ENCODE results near the gene LAMB1.

The LAMB1 gene

DNA sequence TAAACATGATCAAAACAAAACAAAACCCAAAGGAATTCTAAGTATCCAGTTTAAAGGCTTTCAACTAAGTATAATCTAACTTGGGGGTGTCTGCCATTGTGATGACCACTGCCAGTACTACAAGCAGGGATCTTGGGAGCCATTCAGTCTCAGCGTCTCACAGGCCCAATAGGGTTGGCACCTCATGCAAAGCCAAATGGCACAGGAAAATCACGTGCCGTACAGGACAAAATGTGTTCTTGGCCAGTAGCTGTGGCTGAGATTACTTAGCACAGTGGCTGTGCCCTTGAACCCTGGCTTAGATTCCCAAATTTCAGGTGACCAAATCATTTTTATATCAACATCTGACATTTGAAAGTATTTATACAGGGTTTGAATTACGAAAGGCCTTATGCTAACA is 62.0 kb downstream of the LAMB1 start:
- no peaks in the 10 kb centered on the region for H3K9me3 Mint-ChIP-seq
- H3K27me3 Mint-ChIP-seq, result no peaks in the 10 kb centered on the region
- H3K27ac Mint-ChIP-seq (ENCODE audit: low read depth), result no peak overlapping the region
- ATAC-seq (replicated peaks; ENCODE audit: extremely low read depth, poor library complexity, severe bottlenecking) (no peak), DNase-seq (ENCODE audit: low spot score in 2 of 2) (no peak)
- H3K36me3 Mint-ChIP-seq (ENCODE audit: insufficient read depth), result peaks cover 3% of the 10 kb centered on the region
- no peak overlapping the region for H3K4me3 Mint-ChIP-seq
- H3K4me1 Mint-ChIP-seq, result no peaks in the 10 kb centered on the region

DNA sequence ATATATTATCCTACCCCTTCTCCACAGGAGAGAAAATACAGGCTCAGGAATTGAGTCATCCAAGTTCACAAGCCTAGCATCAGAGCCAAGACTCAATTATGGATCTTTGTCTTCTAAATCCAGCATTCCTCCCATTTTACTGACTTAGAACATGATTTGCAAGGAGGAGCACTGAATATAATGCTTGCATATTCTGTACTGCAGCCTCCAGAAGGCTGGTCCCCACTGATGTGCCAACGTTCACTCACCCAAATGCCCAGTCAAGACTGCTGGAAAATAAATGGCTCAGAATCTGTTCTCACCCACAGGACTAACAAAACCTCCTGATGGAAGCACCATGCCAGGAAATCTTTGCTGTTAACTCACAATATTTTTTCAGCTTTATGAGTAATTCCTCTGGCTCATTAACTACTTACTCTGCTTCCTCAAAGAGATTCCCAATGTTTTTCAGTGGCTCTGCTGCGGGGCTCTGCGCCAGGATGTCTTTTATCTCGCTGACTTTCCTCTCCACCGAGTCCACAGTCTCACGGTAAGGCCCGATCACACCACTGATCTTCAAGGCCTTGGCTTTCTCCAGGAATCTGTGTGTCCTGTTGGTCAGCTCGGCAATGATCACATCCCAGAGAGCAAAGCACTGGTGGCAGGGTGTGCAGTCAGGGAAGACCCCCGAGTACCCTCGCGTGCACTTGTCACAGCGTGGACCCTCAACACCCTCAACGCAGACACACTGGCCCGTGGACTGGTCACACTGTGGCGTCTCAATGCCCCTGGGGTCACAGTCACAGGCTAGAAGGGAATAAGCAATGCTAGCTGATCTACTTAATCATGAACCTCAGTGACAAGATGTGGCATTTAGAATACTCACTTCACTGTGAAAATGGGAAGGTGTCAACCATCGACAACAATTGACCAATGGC is 63.1 kb downstream of the LAMB1 start:
- Mint-ChIP-seq H3K36me3 (ENCODE audit: insufficient read depth) (peaks cover 3% of the 10 kb centered on the region), H3K4me1 (no peaks in the 10 kb centered on the region), H3K27me3 (no peaks in the 10 kb centered on the region), H3K27ac (ENCODE audit: low read depth) (no peak overlapping the region), H3K9me3 (no peaks in the 10 kb centered on the region), H3K4me3 (no peak overlapping the region)
- ATAC-seq (replicated peaks; ENCODE audit: extremely low read depth, poor library complexity, severe bottlenecking) (no peak), DNase-seq (ENCODE audit: low spot score in 2 of 2) (no peak)

DNA sequence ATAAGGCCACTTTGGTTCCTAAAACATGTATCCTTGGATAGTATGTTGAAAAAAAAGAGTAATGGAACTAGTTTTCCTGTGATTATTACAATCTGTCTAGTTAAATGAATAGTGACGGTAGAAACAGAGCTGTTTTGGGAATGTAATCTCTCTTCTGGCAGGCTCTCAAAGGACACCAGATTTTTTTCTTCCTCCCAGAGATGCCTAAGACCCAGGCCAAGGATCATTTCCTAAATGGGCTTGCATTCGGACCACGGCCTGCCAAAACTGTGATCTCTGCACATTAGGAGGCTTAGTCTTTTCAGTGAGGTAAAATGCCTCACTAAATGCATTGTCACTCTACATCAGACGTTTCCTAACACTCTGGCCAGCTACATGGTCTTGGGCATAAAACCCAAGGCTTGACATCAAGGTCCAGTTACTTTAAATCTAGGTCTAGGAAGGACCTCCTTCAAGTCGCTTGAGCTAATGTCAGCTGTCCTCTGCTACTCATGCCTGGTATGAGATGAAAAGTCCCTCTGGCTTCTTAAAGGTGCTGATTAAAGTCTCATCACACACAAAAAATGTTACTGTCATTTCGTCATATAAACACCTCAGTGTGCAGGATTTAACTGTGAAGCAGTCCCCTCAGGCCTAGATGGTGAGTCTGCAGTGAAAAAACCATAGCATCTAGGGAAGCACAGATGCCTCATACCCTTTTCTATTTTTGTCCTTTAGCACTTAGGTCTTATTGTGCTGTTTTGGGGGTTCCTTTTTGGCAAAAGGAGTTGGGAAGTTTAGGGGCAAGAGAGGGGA is 64.3 kb downstream of the LAMB1 start:
- Mint-ChIP-seq H3K9me3 (no peaks in the 10 kb centered on the region), H3K27ac (ENCODE audit: low read depth) (no peak overlapping the region), H3K27me3 (no peaks in the 10 kb centered on the region), H3K36me3 (ENCODE audit: insufficient read depth) (peaks cover 3% of the 10 kb centered on the region), H3K4me3 (no peak overlapping the region), H3K4me1 (no peaks in the 10 kb centered on the region)
- DNase-seq (ENCODE audit: low spot score in 2 of 2) (no peak), ATAC-seq (replicated peaks; ENCODE audit: extremely low read depth, poor library complexity, severe bottlenecking) (no peak)

DNA sequence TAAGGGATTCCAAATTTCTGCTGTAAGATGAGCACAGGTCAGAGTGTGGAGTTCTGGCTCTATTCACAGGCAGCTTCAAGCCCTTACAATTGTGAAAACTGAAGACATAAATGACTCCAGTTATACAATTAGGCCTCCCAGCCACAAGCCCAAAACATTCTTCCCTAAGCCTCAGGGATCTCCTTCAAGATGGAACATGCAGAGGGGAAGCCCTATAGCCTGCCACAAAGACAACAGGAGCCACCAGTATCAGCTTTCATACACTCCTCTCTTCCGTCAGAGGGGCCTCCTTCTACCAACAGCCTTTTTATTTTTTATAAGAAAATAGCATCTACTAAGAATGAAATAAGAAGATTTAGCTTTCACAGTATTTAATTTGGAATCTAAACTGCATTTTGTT is 65.4 kb downstream of the LAMB1 start:
- Mint-ChIP-seq H3K9me3 (no peaks in the 10 kb centered on the region), H3K4me3 (no peak overlapping the region), H3K27ac (ENCODE audit: low read depth) (no peak overlapping the region), H3K36me3 (ENCODE audit: insufficient read depth) (peaks cover 7% of the 10 kb centered on the region), H3K27me3 (no peaks in the 10 kb centered on the region), H3K4me1 (no peaks in the 10 kb centered on the region)
- ATAC-seq (replicated peaks; ENCODE audit: extremely low read depth, poor library complexity, severe bottlenecking) (no peak), DNase-seq (ENCODE audit: low spot score in 2 of 2) (no peak)

DNA sequence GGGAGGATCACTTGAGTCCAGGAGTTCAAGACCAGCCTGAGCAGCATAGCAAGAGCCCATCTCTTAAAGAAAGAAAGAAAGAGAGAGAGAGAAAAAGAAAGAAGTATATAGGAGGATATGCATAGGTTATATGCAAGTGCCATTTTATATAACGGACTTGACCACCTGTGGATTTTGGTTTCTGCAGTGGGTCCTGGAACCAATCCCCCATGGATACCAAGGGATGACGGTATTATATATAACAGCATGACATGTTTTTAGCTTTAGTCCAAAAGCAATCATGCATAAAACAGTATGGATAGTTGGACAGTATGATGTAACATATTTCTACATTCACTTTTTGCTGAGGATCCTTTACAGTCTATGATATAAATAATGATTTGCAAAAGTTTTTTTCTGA is 66.6 kb downstream of the LAMB1 start:
- no peaks in the 10 kb centered on the region for H3K9me3 Mint-ChIP-seq
- peak overlapping the region; percentile 63 for H3K27ac Mint-ChIP-seq (ENCODE audit: low read depth)
- H3K4me1 Mint-ChIP-seq, result no peaks in the 10 kb centered on the region
- peaks cover 7% of the 10 kb centered on the region for H3K36me3 Mint-ChIP-seq (ENCODE audit: insufficient read depth)
- H3K27me3 Mint-ChIP-seq, result no peaks in the 10 kb centered on the region
- ATAC-seq (replicated peaks; ENCODE audit: extremely low read depth, poor library complexity, severe bottlenecking), result no peak
- DNase-seq (ENCODE audit: low spot score in 2 of 2), result no peak
- no peak overlapping the region for H3K4me3 Mint-ChIP-seq

DNA sequence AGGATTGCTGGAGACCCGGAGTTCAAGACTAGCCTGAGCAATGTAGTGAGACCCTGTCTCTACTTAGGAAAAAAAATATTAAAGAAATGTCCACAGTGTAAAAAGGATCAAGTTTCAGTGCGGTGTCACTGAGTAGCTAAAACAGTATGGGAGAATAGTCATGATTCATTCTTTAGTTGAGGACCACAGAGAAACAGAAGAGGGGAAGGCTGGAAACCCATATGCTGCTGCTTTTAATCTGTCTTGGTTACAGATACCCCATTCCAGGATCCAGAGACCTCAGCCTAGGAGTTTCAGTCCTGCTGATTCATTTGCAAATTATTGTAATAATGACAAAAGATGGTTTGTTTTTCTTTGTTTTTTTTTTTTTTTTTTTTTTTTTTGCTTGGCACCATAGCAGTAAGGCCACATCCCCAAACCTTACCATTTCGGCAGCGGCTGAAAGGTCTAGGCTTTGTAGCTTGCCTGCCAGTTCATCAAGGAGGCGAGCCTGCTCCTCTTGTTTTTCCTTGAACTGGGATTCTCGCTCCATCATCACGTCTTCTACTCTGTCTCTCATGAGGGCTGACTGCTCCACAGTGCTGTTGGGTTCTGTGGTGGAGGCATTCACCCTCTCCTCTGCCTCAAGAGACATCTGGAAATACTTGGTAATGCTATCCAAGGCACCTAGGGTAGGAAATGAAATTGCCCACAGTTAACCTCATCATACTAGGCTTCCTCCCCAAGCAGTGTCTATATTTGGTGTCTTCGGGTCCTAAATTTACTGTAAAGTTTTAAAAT is 67.8 kb downstream of the LAMB1 start:
- no peaks in the 10 kb centered on the region for H3K9me3 Mint-ChIP-seq
- peaks cover 7% of the 10 kb centered on the region for H3K36me3 Mint-ChIP-seq (ENCODE audit: insufficient read depth)
- H3K27me3 Mint-ChIP-seq, result no peaks in the 10 kb centered on the region
- H3K27ac Mint-ChIP-seq (ENCODE audit: low read depth), result no peak overlapping the region
- no peak for ATAC-seq (replicated peaks; ENCODE audit: extremely low read depth, poor library complexity, severe bottlenecking)
- no peak for DNase-seq (ENCODE audit: low spot score in 2 of 2)
- H3K4me1 Mint-ChIP-seq, result no peaks in the 10 kb centered on the region
- no peak overlapping the region for H3K4me3 Mint-ChIP-seq

DNA sequence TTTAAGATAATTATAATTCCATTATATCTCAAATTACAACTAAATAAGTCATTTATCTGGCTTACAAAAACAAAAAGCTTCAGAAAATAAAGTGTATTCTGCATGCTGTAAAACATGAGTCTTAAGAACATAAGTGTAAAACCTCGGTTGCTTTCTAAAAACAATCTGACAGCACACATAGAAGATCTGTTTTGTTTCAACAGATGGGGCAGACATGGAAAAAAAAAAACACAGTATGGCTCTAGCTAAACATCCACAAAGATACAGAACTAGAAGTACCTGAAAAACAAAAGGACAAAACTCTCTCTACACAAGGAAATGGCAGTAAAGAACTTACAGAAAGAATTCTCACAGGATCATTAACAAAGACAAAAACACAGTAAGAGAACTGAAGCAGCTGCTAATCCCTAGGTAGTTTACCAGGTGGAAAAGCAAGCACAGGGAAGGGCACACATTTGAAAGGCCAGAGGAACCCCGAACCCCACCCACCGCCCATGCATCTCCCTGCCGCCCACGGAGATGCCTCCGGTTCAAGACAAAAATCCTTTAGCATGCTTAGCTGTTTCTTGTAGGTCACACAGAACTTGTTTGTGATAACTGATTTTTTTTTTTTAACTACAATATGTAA is 69.5 kb downstream of the LAMB1 start:
- Mint-ChIP-seq H3K4me1 (no peaks in the 10 kb centered on the region), H3K9me3 (no peaks in the 10 kb centered on the region), H3K27ac (ENCODE audit: low read depth) (peak overlapping the region; percentile 56), H3K4me3 (no peak overlapping the region), H3K36me3 (ENCODE audit: insufficient read depth) (peaks cover 10% of the 10 kb centered on the region), H3K27me3 (no peaks in the 10 kb centered on the region)
- ATAC-seq (replicated peaks; ENCODE audit: extremely low read depth, poor library complexity, severe bottlenecking), result no peak
- no peak for DNase-seq (ENCODE audit: low spot score in 2 of 2)

DNA sequence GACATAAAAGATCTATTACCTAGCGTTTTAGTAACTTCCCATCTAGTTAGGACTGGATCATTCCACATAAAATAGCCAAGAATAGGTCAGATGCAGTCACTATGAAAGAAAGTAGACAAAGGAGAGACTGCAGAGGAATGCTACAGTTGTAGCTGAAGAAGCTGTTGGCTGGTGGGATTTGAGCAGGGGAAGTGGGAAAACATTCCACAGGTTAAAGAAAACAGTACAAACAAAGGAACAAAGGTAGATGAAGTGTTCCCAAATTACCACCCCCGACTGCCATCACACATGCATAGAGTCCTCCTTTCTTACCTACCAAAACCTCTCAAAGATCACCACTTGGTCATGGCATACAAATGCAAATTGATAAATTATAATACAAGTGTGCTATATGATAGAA is 70.2 kb downstream of the LAMB1 start:
- H3K27me3 Mint-ChIP-seq, result no peaks in the 10 kb centered on the region
- no peaks in the 10 kb centered on the region for H3K4me1 Mint-ChIP-seq
- H3K4me3 Mint-ChIP-seq, result no peak overlapping the region
- ATAC-seq (replicated peaks; ENCODE audit: extremely low read depth, poor library complexity, severe bottlenecking) (no peak), DNase-seq (ENCODE audit: low spot score in 2 of 2) (no peak)
- peaks cover 10% of the 10 kb centered on the region for H3K36me3 Mint-ChIP-seq (ENCODE audit: insufficient read depth)
- no peaks in the 10 kb centered on the region for H3K9me3 Mint-ChIP-seq
- H3K27ac Mint-ChIP-seq (ENCODE audit: low read depth), result no peak overlapping the region

DNA sequence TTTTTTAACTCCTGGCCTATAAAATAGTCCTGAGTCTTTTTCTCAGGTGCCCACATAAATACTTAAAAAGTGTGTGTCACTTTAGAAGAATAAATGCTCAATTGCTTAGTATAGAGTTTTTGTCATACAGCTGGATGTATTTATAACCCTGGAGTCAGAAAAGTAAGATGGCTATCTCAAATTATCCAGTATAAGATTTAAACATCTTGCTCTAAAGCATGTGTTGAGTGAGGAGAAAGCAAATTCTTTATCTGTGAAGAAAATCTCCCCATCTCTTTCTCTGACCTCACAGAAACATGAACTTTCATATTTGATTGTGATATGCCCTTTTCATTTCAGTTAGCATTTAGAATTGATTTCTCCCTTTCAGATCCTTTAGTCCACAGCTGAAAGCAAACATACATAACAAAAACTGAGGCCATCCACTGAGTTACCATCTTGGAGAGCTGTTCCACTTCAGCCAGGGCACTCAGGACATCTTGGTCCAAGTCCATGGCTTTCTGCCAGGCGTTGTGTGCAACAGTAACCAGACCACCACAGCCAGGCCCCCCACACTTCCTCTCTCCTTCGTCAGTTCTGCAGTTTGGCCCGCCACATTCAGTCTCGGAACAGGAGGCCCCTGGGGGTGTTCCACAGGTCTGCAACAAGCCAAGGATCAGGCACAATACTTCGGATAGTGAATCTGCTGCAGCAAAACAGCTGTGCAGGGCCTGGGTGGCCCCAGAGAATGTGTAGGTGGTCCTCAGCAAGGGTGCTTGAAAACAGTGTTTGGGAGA is 71.0 kb downstream of the LAMB1 start:
- H3K27me3 Mint-ChIP-seq, result no peaks in the 10 kb centered on the region
- H3K4me1 Mint-ChIP-seq, result no peaks in the 10 kb centered on the region
- H3K27ac Mint-ChIP-seq (ENCODE audit: low read depth), result no peak overlapping the region
- ATAC-seq (replicated peaks; ENCODE audit: extremely low read depth, poor library complexity, severe bottlenecking) (no peak), DNase-seq (ENCODE audit: low spot score in 2 of 2) (no peak)
- no peak overlapping the region for H3K4me3 Mint-ChIP-seq
- peaks cover 10% of the 10 kb centered on the region for H3K36me3 Mint-ChIP-seq (ENCODE audit: insufficient read depth)
- H3K9me3 Mint-ChIP-seq, result no peaks in the 10 kb centered on the region

DNA sequence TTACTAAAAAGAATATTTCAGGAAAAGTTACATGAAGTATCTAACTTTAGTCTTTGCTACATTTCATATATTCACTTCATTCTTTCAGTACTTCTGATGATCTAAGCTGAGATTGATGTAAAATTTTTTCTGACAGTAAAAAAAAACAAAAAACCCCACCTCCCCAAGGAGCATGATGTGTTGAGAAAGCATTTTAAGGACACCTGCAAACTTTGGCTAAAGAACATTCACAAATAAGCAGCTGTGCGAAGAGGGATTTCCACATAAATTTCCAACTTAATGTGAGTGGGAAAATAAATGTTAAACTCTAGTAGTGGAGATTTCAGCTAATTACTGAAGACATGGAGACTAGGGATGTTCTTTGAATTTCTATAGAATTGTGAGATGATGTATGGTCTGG is 76.5 kb downstream of the LAMB1 start:
- Mint-ChIP-seq H3K36me3 (ENCODE audit: insufficient read depth) (peaks cover 23% of the 10 kb centered on the region), H3K9me3 (no peaks in the 10 kb centered on the region), H3K4me1 (peaks cover 24% of the 10 kb centered on the region), H3K27ac (ENCODE audit: low read depth) (no peak overlapping the region), H3K4me3 (no peak overlapping the region), H3K27me3 (no peaks in the 10 kb centered on the region)
- ATAC-seq (replicated peaks; ENCODE audit: extremely low read depth, poor library complexity, severe bottlenecking) (no peak), DNase-seq (ENCODE audit: low spot score in 2 of 2) (no peak)

DNA sequence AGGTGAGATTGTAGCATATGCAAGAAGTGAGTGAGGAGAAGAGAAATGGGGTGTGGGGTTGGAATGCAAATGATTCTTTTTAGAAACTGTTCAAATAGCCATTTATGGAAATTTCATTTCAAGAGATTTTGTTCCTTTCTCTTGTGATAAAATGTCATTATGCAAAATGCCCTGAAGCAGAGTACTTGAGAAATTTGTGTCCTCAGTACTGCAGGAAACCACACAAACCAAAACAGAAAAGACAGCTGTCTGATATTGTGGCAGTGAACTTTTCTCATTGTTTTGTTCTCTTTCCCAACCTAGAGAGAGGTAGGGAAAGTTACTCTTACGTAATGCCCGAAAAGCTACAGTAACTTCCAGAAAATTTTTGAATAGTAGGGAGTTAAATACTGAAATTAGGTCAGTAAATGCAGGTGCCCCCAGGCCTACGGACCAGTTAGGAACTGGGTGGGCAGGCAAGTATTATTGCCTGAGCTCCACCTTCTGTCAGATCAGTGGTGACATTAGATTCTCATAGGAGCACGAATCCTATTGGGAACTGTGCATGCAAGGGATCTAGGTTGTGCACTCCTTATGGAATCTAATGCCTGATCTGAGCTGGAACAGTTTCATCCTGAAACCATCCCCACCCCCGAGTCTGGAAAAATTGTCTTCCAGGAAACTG is 78.0 kb downstream of the LAMB1 start:
- peaks cover 29% of the 10 kb centered on the region for H3K36me3 Mint-ChIP-seq (ENCODE audit: insufficient read depth)
- no peak overlapping the region for H3K4me3 Mint-ChIP-seq
- no peaks in the 10 kb centered on the region for H3K9me3 Mint-ChIP-seq
- no peak for ATAC-seq (replicated peaks; ENCODE audit: extremely low read depth, poor library complexity, severe bottlenecking)
- H3K27me3 Mint-ChIP-seq, result no peaks in the 10 kb centered on the region
- peak overlapping the region; percentile 38 for H3K27ac Mint-ChIP-seq (ENCODE audit: low read depth)
- DNase-seq (ENCODE audit: low spot score in 2 of 2), result no peak
- peaks cover 30% of the 10 kb centered on the region for H3K4me1 Mint-ChIP-seq

All from central memory CD8-positive, alpha-beta T cell (primary cell).